HL-60/S4 treated with phorbol 12-myristate 13-acetate at 8.2 ng/mL for 4 days and 3 days (cell line): ENCODE data around the gene SFXN5.

Source experiments
- in situ Hi-C: fragments of 300-500 bp; cut with MboI; formaldehyde crosslinking; loops from 2 replicates; pipeline ENCODE4 v1.15.0; 2022; ENCODE audit warnings: low sequenced_read_pairs

SFXN5 gene

DNA sequence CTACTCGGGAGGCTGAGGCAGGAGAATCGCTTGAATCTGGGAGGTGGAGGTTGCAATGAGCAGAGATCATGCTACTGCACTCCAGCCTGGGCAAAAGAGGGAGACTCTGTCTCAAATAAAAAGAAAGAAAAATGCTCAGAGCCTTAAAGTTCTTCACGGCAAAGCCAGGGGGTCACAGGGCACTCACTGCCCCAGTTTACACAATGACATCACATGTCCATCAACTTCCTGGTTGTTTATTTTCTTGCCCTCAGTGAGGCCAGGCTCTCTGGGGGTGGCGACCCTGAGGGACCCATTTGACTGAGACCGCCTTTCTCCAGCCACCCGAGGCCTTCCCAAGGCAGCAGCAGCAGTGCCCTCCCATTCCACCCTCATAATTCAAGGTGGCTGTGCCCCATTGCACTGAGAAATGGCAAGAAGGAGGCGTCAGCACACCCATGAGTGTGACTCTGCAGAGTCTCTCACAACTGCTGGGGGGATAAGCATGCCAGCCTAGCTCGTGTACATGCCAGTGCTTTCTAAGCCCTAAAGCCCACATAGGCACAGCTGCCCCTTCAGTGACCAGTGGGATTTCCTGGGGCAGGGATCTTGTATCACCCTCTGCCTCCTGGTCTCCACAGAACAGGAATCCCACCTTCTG lies 50.0 kb downstream of the SFXN5 start:
- in situ Hi-C loops, result no loop called here

DNA sequence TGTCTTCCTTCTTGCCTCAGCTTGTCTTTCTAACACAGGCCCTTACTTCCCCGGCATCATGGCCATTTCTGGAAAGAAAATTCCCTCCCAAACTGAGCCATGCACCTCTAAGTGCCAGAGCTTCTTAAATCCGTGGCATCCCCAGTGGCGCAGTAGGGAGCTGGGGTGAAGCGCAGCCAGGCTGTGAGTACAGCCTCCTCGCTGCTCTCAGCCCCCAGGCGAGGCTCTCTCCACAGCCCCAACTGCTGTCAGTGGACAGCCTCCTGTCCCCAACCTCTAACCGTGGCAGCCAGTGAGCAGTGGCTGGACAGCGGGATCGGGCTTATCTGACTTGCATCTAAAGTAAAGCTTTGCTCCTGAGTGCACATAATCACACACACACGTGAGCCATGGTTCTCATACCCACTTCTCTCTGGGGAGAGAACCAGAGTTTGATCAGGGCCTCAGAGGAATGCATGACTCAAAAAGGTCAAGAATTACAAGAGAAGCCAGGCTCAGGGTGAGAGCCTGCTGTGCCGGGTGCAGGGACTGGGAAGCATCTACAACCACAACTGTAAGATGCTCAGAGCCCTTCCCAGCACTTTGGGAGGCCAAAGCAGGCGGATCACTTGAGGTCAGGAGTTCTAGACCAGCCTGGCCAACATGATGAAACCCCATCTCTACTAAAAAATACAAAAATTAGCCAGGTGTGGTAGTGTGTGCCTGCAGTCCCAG lies 50.7 kb downstream of the SFXN5 start:
- in situ Hi-C loops, result no loop called here

GRCh38 chr2:73020306-73020656 lies 51.2 kb downstream of the SFXN5 start:
- in situ Hi-C loops, result no loop called here

- in situ Hi-C loops, result no loop called here
Observed at GRCh38 chr2:73018188-73018825, 53.2 kb downstream of the SFXN5 start.

DNA sequence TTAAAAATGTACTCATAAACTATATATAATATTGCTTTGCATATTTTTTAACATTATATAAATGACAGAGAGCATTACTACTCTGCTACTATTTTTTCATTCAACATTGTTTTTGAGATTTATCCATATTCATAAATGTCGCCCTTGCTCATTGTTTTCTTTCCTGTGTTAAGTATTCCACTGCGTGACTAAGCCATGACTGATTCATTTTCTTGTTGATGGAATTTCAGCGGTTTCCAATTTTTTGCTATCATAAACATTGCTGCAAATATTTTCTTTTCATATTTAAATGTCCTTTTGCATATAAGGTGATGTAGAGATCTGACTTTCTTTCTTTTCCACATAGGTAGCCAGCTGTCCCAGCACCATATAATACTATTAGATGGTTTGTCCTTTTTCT lies 57.6 kb downstream of the SFXN5 start:
- in situ Hi-C loops, result no loop called here

DNA sequence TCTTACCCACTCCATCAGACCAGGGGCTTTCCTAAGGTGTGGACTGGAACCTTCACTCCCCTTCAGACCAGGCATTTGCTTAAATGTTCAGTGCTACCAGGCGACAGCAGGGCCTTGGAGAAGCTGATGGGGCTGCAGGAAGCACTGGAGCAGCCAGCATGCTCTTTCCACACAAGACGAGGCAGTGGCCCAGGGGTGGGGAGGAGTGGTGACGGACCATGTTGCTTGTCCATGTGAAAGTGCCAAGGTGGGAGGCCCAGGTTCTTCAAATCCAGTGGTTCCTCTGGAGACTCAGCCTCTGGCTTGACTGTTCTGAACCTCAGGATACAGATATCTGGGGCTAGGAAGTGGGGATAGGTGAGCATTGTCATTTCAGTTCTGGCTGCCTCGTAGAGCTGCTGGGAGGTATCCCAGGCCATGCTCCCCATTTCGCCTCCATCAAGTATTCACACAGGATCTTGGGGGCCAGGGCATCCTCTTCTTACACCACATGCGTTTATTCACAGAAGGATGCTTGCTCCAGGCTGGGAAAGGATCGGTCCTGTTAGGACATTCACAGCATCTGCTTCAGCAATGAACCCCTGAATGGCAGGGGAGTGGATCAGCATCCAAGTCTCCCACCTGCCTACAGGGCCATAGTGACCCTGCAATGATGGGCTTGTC lies 62.2 kb downstream of the SFXN5 start:
- in situ Hi-C loops, result no loop called here

GRCh38 chr2:73008766-73009135 lies 62.8 kb downstream of the SFXN5 start:
- in situ Hi-C loops, result no loop called here

DNA sequence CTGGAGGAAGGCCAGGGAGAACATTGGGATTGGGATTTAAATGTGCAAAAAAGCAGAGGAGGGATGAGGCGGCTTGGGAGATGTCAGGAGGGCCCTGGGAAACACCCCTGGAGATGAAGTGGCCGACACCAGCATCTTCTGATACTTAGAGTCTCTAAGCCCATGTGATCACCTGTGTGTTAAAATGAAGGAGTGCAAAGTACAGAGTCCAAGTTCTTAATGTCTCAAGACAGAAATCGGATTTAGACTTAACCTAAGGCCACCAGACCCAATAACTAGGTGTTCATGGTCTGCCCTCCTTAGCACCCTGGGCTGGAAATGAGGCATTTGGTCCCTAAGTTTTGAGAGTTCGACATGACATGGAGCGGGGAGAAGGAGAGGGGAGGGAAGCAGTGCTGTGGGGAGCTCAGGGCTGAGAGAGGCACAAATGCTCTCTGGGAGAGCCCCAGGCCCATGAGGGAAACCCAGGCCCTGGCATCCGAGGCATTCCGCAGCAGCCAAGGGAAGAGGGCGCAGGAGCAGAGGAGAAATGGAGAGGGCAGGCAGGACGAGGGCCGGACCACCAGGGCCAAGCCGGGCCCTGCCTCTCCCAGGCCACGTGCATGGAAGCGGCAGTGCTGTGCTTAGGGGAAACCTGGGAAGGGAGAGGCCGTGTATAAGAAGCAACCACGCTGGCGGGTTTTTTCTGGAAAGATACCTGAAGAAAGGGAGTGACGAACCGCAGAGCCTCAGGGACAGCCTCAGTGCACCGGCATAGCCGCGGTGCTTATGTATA lies 63.3 kb downstream of the SFXN5 start:
- in situ Hi-C loops, result no loop called here

- in situ Hi-C loops, result no loop called here
Observed at GRCh38 chr2:73006969-73007710, 64.4 kb downstream of the SFXN5 start.

DNA sequence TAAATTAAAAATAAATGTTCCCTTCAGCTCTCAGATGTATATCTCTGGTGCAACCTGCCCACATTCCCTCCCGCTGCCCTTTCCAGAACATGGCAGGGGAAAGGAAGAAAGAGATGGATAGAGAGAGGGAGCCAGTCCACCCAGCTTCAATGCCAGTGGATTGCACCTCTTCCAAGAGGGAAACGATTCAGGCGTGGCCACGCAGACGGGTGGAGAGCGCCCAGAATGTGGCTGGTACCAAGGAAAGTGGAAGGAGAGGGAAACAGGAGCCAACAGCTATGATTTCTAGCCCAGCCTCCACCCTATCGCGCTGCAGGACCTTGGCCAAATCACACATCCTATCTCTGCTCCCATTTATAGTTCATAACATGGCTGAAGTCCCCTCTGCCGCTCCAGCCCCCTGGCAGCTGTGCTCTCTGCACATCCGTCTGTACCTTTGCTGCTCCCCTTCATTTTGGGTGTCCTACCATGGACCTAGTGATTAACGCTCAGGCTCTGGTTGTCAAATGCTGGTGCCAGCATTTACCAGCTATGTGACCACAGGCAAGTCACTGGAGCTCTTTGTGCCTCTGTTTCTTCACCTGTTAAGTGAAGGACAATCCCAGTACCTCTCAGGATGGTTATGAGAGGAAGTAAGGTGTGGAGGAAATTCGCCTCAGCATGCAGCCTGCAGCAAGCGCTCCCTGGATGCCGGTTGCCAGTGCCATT lies 66.5 kb downstream of the SFXN5 start:
- in situ Hi-C loops, result no loop called here

- in situ Hi-C loops, result no loop called here
Observed at GRCh38 chr2:73004466-73004865, 67.0 kb downstream of the SFXN5 start.

- in situ Hi-C loops, result no loop called here
Observed at GRCh38 chr2:73003027-73003426, 68.5 kb downstream of the SFXN5 start.

DNA sequence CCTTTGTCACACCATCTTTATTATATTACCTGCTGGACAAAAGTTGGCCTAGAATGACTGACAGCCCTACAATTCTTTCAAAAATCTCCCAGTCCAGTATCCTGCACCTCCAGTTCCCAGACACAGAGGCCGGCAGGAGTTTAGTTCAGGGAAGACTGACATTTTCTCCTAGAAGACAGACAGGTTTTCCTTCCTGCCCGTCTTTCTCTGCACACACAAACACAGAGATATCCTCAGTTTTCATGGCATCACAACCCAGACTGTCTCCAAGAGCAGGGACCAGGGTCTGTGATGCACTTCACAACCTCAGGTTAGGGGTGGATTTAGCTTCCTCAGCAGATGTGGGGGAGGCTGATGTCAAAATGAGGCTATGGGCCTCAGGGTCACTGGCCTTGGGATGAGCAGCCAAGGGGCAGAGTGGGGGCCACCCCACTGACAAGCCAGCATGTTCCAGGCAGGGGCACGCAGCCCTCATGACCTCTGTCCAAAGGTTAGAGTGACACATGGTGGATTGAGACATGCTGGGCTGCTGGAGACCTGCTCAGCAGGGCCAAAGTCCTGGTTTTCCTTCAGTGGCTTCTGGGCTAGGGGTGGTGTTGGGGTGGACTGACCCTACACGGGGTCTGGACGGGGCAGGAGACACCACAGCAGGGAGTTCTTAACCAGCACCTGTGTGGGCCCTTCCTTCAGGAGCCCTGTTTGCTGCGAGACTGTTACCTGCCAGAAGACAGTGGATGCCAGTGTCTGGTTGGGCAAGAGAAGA lies 70.5 kb downstream of the SFXN5 start:
- in situ Hi-C loops, result no loop called here

GRCh38 chr2:72999729-73000725 lies 71.5 kb downstream of the SFXN5 start:
- in situ Hi-C loops, result no loop called here

GRCh38 chr2:72998724-72999123 lies 72.8 kb downstream of the SFXN5 start:
- in situ Hi-C loops, result no loop called here

DNA sequence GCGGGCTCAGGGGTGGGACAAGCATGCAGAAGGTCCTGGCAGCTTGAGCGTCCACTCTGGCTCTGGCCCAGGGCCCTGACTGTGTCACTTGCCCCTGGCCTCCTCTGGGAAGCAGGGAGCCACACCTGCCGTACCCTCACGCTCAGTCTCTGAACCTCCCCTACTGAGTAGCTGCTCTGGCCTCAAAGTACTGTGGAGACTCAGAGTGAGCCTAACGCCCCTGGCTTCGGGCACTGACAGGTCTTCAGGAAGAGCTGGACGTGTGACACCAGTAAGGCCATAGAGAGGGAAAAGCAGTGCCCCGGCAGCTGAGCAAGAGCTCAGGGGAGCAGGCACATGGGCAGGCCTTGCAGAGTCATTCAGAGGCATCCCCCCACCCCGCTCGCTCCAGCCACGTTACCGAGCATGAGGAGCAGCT lies 73.3 kb downstream of the SFXN5 start:
- in situ Hi-C loops, result no loop called here

- in situ Hi-C loops, result no loop called here
Observed at GRCh38 chr2:72996117-72996502, 75.4 kb downstream of the SFXN5 start.
